Measurements from ENCODE around the gene GCDH.
A peak's percentile ranks its signal among the peaks of the same experiment; 100 is the strongest.

Gene GCDH

DNA sequence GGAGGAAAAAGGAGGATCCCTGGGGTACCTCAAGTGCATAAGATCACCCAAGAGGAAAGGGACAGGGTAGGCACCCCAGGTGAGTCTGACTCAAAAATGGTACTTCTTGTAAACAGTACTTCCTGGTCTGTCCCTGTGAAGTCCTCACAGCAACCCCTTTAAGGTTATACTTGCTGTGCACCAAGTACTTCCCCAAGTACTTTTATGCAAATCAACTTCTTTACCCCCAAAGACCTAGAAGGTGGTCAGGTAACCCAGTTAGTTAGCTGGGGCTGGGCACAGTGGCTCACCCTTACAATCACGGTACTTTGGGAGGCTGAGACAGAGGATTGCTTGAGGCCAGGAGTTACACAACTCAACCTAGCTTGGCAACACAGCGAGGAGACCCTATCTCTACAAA is 49.9 kb downstream of the GCDH start:
- DNase-seq (ENCODE audit: low spot score): no peak

- no peak for DNase-seq (ENCODE audit: low spot score)
These were observed 52.6 kb downstream of the GCDH start for GRCh38 chr19:12943437-12944044.

GRCh38 chr19:12944104-12944674 is 53.2 kb downstream of the GCDH start:
- DNase-seq (ENCODE audit: low spot score): no peak

DNA sequence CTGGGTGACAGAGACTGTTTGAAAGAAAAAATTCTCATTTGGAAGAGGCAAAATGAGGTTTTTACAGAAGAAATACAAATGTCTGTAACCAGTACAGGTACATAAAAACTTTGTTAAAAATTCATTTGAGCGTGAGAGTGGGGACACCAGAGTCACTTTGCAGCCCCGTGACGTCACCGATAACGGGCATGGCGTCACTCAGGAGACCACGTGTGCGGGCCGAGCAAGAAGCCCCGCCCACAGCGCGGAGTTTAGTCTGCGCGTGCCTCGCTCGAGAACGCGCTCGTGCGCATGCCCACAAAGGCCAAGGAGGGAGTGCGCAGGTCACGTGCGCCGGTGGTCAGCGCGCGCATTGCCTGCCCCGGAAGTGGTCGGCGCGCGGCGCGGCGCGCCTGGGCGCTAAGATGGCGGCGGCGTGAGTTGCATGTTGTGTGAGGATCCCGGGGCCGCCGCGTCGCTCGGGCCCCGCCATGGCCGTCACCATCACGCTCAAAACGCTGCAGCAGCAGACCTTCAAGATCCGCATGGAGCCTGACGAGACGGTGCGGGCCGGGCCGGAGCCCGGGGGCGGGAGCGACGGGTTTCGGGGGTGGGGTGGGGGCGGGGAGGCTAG is 54.6 kb downstream of the GCDH start, which contains the start of gene RAD23A:
RAD23A (plus strand) TSS at position 384 of the 613 bp plus-strand sequence; CDS start at position 471, 87 bp downstream.
- peak; percentile 94 for DNase-seq (ENCODE audit: low spot score)

DNA sequence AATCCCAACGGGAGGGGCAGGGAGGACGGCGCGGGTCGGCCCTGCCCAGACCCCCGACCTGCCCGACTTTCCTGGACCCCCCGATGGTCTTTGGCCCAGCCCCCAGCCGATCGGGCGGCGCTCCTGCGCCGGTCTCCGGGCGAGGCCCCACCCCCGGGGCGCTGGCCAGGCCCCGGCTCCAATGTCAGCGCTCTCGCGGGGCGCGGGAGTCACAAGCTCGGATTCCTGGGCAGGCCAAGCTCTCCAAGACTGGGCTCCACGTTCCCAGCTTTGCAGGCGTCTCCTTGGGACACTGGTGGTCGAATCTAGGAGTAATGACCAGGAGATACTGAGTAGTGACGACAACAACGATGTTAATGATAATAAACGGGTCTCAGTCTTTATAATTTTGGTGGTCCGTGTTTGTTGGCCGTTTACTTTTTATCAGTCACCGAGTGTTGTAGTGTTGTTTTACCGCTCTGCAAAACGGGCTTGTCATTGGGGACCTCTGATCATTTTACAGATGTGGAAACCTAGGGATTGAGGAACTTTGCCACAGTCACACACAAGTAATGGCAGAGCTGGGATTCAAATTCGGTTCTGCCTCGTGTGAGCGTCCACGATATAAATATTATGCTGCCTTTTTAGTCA is 55.2 kb downstream of the GCDH start:
- peak; percentile 51 for DNase-seq (ENCODE audit: low spot score)

DNA sequence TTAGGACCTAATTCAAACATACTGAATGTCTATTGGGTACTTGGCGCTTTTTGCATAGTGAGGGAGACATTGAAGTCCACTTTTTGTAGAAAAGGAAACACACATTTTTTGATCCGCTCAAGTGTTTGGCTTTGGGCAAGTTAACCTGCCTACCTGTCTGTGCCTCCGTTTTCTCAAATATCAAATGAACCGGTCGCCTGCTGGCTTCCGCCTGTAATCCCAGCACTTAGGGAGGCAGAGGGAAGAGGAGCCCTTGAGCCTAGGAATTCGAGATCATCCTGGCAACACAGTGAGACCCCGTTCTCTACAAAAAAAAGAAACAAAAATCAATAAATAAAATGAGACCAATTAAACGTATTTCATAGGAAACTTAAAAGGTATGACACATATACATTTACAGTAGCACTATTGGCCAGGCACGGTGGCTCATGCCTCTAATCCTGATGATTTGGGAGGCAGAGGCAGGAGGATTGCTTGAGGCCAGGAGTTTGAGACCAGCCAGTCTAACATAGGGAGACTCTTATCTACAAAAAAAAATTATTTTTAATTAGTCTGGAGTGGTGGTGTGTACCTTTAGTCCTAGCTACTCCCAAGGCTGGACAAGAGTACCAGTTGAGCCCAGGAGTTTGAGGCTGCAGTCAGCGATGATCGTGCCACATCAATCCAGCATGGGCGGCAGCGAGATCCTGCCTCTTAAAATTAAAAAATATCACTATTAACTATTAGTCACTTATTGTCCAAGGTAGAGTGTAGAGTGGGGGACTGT is 56.0 kb downstream of the GCDH start:
- no peak for DNase-seq (ENCODE audit: low spot score)

GRCh38 chr19:12947702-12948611 is 57.0 kb downstream of the GCDH start:
- DNase-seq (ENCODE audit: low spot score): no peak

- no peak for DNase-seq (ENCODE audit: low spot score)
These were observed 57.8 kb downstream of the GCDH start for GRCh38 chr19:12948612-12949362.
